ENCODE data around the gene FMNL3. TPM values are rescaled to one million over a fixed set of nuclear protein-coding genes. Genes with fewer than 3 reads are reported as not detected.
A peak's percentile ranks its signal among the peaks of the same experiment; 100 is the strongest.
"Not testable (repeated sequence)": the region's sequence is repeated elsewhere in the genome, so short reads cannot be mapped to it uniquely, and the experiment has no call there.

FMNL3 gene
- total RNA-seq, 1 donor from 2014 or later: 58.4 TPM

- no peaks in the 10 kb centered on the region for H3K9me3 ChIP-seq (ENCODE audit: insufficient read depth, low read depth, low read length)
- H3K9ac ChIP-seq (ENCODE audit: low read length): no peak overlapping the region
- H3K4me3 Mint-ChIP-seq (ENCODE audit: unreplicated experiment): no peak overlapping the region
- H3K4me3 ChIP-seq (ENCODE audit: insufficient read depth, low read depth, low read length): no peak overlapping the region
- TF ChIP-seq EZH2 (IDR thresholded peaks at IDR 0.05; ENCODE audit: insufficient read depth, low read length): no peak
- TF ChIP-seq CTCF (IDR thresholded peaks at IDR 0.05; ENCODE audit: insufficient read depth, low read depth, low read length): no peak
- H3K27me3 Mint-ChIP-seq (ENCODE audit: low read depth, unreplicated experiment): peaks cover 2% of the 10 kb centered on the region
- no peak overlapping the region for H3K27ac ChIP-seq (ENCODE audit: low read depth, low read length)
- H3K79me2 ChIP-seq (ENCODE audit: insufficient read depth, low read length): no peaks in the 10 kb centered on the region
- H4K20me1 ChIP-seq (ENCODE audit: insufficient read depth, low read length): no peaks in the 10 kb centered on the region
- H3K4me2 ChIP-seq (ENCODE audit: low read length): no peak overlapping the region
- DNase-seq (ENCODE audit: low read depth): peak; percentile 42
- peaks cover 3% of the 10 kb centered on the region for H3K27me3 ChIP-seq (ENCODE audit: insufficient read depth, low read length)
- H3K27ac Mint-ChIP-seq (ENCODE audit: unreplicated experiment): no peak overlapping the region
- H2AFZ ChIP-seq (ENCODE audit: low read depth, low read length): no peak overlapping the region
- FAIRE-seq: no peak
- H3K9me3 Mint-ChIP-seq (ENCODE audit: unreplicated experiment): no peaks in the 10 kb centered on the region
- H3K36me3 Mint-ChIP-seq (ENCODE audit: low read depth, unreplicated experiment): no peaks in the 10 kb centered on the region
- no peaks in the 10 kb centered on the region for H3K4me1 Mint-ChIP-seq (ENCODE audit: low read depth, unreplicated experiment)
- H3K4me1 ChIP-seq (ENCODE audit: insufficient read depth, low read length): no peaks in the 10 kb centered on the region
- H3K36me3 ChIP-seq (ENCODE audit: insufficient read depth, low read length): no peaks in the 10 kb centered on the region
Measured at GRCh38 chr12:49615725-49616124, 91.5 kb downstream of the FMNL3 start.

- no peaks in the 10 kb centered on the region for H3K4me1 ChIP-seq (ENCODE audit: insufficient read depth, low read length)
- H3K36me3 Mint-ChIP-seq (ENCODE audit: low read depth, unreplicated experiment): peaks cover 9% of the 10 kb centered on the region
- no peak for DNase-seq (ENCODE audit: low read depth)
- H3K9ac ChIP-seq (ENCODE audit: low read length): no peak overlapping the region
- H3K27me3 Mint-ChIP-seq (ENCODE audit: low read depth, unreplicated experiment): peaks cover 3% of the 10 kb centered on the region
- H3K27me3 ChIP-seq (ENCODE audit: insufficient read depth, low read length): no peaks in the 10 kb centered on the region
- TF ChIP-seq EZH2 (IDR thresholded peaks at IDR 0.05; ENCODE audit: insufficient read depth, low read length): no peak
- TF ChIP-seq CTCF (IDR thresholded peaks at IDR 0.05; ENCODE audit: insufficient read depth, low read depth, low read length): no peak
- H3K4me2 ChIP-seq (ENCODE audit: low read length): no peak overlapping the region
- FAIRE-seq: no peak
- H3K4me3 ChIP-seq (ENCODE audit: insufficient read depth, low read depth, low read length): no peak overlapping the region
- no peak overlapping the region for H3K27ac Mint-ChIP-seq (ENCODE audit: unreplicated experiment)
- no peaks in the 10 kb centered on the region for H3K36me3 ChIP-seq (ENCODE audit: insufficient read depth, low read length)
- H3K9me3 Mint-ChIP-seq (ENCODE audit: unreplicated experiment): no peaks in the 10 kb centered on the region
- H3K27ac ChIP-seq (ENCODE audit: low read depth, low read length): no peak overlapping the region
- H3K4me3 Mint-ChIP-seq (ENCODE audit: unreplicated experiment): no peak overlapping the region
- no peaks in the 10 kb centered on the region for H3K79me2 ChIP-seq (ENCODE audit: insufficient read depth, low read length)
- H3K4me1 Mint-ChIP-seq (ENCODE audit: low read depth, unreplicated experiment): peaks cover 2% of the 10 kb centered on the region
- no peaks in the 10 kb centered on the region for H4K20me1 ChIP-seq (ENCODE audit: insufficient read depth, low read length)
- H2AFZ ChIP-seq (ENCODE audit: low read depth, low read length): no peak overlapping the region
- H3K9me3 ChIP-seq (ENCODE audit: insufficient read depth, low read depth, low read length): no peaks in the 10 kb centered on the region
Measured at GRCh38 chr12:49612210-49612609, 95.0 kb downstream of the FMNL3 start.

- H3K27ac Mint-ChIP-seq (ENCODE audit: unreplicated experiment); H3K4me3 Mint-ChIP-seq (ENCODE audit: unreplicated experiment); H3K79me2 ChIP-seq (ENCODE audit: insufficient read depth, low read length); H3K36me3 Mint-ChIP-seq (ENCODE audit: low read depth, unreplicated experiment); H3K4me1 Mint-ChIP-seq (ENCODE audit: low read depth, unreplicated experiment); H3K4me1 ChIP-seq (ENCODE audit: insufficient read depth, low read length); H3K9me3 ChIP-seq (ENCODE audit: insufficient read depth, low read depth, low read length); H3K9ac ChIP-seq (ENCODE audit: low read length); H4K20me1 ChIP-seq (ENCODE audit: insufficient read depth, low read length); H3K36me3 ChIP-seq (ENCODE audit: insufficient read depth, low read length); H3K4me3 ChIP-seq (ENCODE audit: insufficient read depth, low read depth, low read length); FAIRE-seq; H3K27me3 ChIP-seq (ENCODE audit: insufficient read depth, low read length); H3K27me3 Mint-ChIP-seq (ENCODE audit: low read depth, unreplicated experiment); H3K9me3 Mint-ChIP-seq (ENCODE audit: unreplicated experiment); DNase-seq (ENCODE audit: low read depth); H2AFZ ChIP-seq (ENCODE audit: low read depth, low read length); H3K4me2 ChIP-seq (ENCODE audit: low read length); H3K27ac ChIP-seq (ENCODE audit: low read depth, low read length): not testable (repeated sequence)
Measured at GRCh38 chr12:49610785-49611184, 96.4 kb downstream of the FMNL3 start.

All from astrocyte (in vitro differentiated cells and primary cell).